Stimulated activated naive CD4-positive, alpha-beta T cell (primary cell): ENCODE measurements around the gene ITIH1.
A peak's percentile ranks its signal among the peaks of the same experiment; 100 is the strongest.
"Not testable (repeated sequence)": the region's sequence is repeated elsewhere in the genome, so short reads cannot be mapped to it uniquely, and the experiment has no call there.

Source experiments
- DNase-seq, 6 experiments: peaks; one replicate each; lab custom pipeline; 2025; lab: John Stamatoyannopoulos, UW

ITIH1 gene

GRCh38 chr3:52777127-52777958 is at the start of gene ITIH1:
Gene ITIH1 (plus strand): TSS chr3:52777599. CDS start chr3:52777616, 17 bp downstream.
- DNase-seq, result no peak

- DNase-seq, result not testable (repeated sequence)
These were observed 48.6 kb upstream of the ITIH1 start for GRCh38 chr3:52728753-52729152.

- no peak for DNase-seq
These were observed 46.7 kb upstream of the ITIH1 start for GRCh38 chr3:52730681-52731080.

- DNase-seq, result no peak
These were observed 45.8 kb upstream of the ITIH1 start for GRCh38 chr3:52731590-52731989.

GRCh38 chr3:52733256-52733891 is 44.0 kb upstream of the ITIH1 start:
- DNase-seq, result no peak

GRCh38 chr3:52739730-52740129 is 37.7 kb upstream of the ITIH1 start:
- DNase-seq, result no peak

GRCh38 chr3:52742418-52743041 is 34.9 kb upstream of the ITIH1 start:
- DNase-seq, result peak in 2 of 6 experiments; percentile 21 to 36

- no peak for DNase-seq
These were observed 34.2 kb upstream of the ITIH1 start for GRCh38 chr3:52743152-52743551.

GRCh38 chr3:52743721-52744120 is 33.7 kb upstream of the ITIH1 start:
- no peak for DNase-seq

GRCh38 chr3:52752045-52752660 is 25.2 kb upstream of the ITIH1 start:
- DNase-seq, result no peak

- DNase-seq, result no peak
These were observed 23.0 kb upstream of the ITIH1 start for GRCh38 chr3:52754373-52754772.

GRCh38 chr3:52756141-52756540 is 21.3 kb upstream of the ITIH1 start:
- DNase-seq, result no peak

- DNase-seq, result no peak
These were observed 13.9 kb upstream of the ITIH1 start for GRCh38 chr3:52763466-52763865.

- no peak for DNase-seq
These were observed 7.5 kb upstream of the ITIH1 start for GRCh38 chr3:52769786-52770455.

- DNase-seq, result peak; percentile 44 to 70 (median 59)
These were observed 6.7 kb upstream of the ITIH1 start, which contains the start of gene NEK4 for GRCh38 chr3:52770496-52771333. Gene NEK4 (minus strand): TSS chr3:52770940. CDS start chr3:52770746, 194 bp downstream.

GRCh38 chr3:52771334-52771681 is 6.1 kb upstream of the ITIH1 start:
- no peak for DNase-seq

GRCh38 chr3:52771702-52772101 is 5.7 kb upstream of the ITIH1 start:
- no peak for DNase-seq

- no peak for DNase-seq
These were observed 3.9 kb upstream of the ITIH1 start for GRCh38 chr3:52773361-52774065.

- no peak for DNase-seq
These were observed 3.2 kb upstream of the ITIH1 start for GRCh38 chr3:52774066-52774713.
